PFSK-1 (cell line): ENCODE results near the gene CLDN6.

Experiments used
- FOXP2 ChIP-seq: optimal IDR thresholded peaks from 2 replicates; pipeline ENCODE3; 2011; ENCODE audit warnings: borderline replicate concordance, control low read depth, inconsistent platforms; ENCODE audit not compliant: insufficient read depth; ENCODE audit errors: extremely low read length, extremely low read depth
- POLR2AphosphoS5 ChIP-seq: IDR thresholded peaks from 2 replicates; pipeline ENCODE4 v1.6.1; 2012; ENCODE audit warnings: low read depth, mild to moderate bottlenecking, control low read depth, low read length, moderate library complexity
- REST ChIP-seq, 2 experiments: IDR thresholded peaks; 2 replicates each; pipeline versions ENCODE4 v1.6.1 to v1.8.0; 2011 to 2012; ENCODE audit warnings: low read depth in 2 of 2, low read length in 2 of 2, control low read depth in 1 of 2, inconsistent platforms in 1 of 2, mild to moderate bottlenecking in 1 of 2, moderate library complexity in 1 of 2; ENCODE audit not compliant: insufficient read depth in 1 of 2
- SIN3A ChIP-seq: IDR thresholded peaks from 2 replicates; pipeline ENCODE4 v1.6.1; 2012; ENCODE audit warnings: mild to moderate bottlenecking, low read length, moderate library complexity, borderline replicate concordance; ENCODE audit not compliant: insufficient read depth
- TAF1 ChIP-seq: IDR thresholded peaks from 2 replicates; pipeline ENCODE4 v1.6.1; 2012; ENCODE audit warnings: low read length, control low read depth, borderline replicate concordance; ENCODE audit not compliant: insufficient read depth

CLDN6 gene

GRCh38 chr16:2979669-2980226, 38.2 kb downstream of the CLDN6 start:
- TF ChIP-seq FOXP2 (no peak), TAF1 (0 out of 2 replicates have a peak, but pooled peaks have one; percentile 31), SIN3A (no peak), POLR2AphosphoS5 (no peak), REST (IDR thresholded peaks at IDR 0.05; ENCODE audit: insufficient read depth in 1 of 2, low read depth in 2 of 2, low read length in 2 of 2) (no peak)

- TF ChIP-seq SIN3A: no peak
- no peak for TF ChIP-seq POLR2AphosphoS5
- no peak for TF ChIP-seq FOXP2
- no peak for TF ChIP-seq REST (IDR thresholded peaks at IDR 0.05; ENCODE audit: insufficient read depth in 1 of 2, low read depth in 2 of 2, low read length in 2 of 2)
- no peak for TF ChIP-seq TAF1
These were observed 40.5 kb downstream of the CLDN6 start for GRCh38 chr16:2977440-2977839.

- TF ChIP-seq TAF1 (no peak), SIN3A (no peak), POLR2AphosphoS5 (no peak), REST (IDR thresholded peaks at IDR 0.05; ENCODE audit: insufficient read depth in 1 of 2, low read depth in 2 of 2, low read length in 2 of 2) (no peak), FOXP2 (no peak)
These were observed 41.3 kb downstream of the CLDN6 start for GRCh38 chr16:2976673-2977072.

- TF ChIP-seq POLR2AphosphoS5: no peak
- no peak for TF ChIP-seq TAF1
- no peak for TF ChIP-seq FOXP2
- no peak for TF ChIP-seq SIN3A
- no peak for TF ChIP-seq REST (IDR thresholded peaks at IDR 0.05; ENCODE audit: insufficient read depth in 1 of 2, low read depth in 2 of 2, low read length in 2 of 2)
These were observed 41.8 kb downstream of the CLDN6 start for GRCh38 chr16:2976201-2976600.
